Stimulated activated CD4-positive, alpha-beta T cell treated with anti-CD3 and anti-CD28 coated beads, Interleukin-15, amount 100 ng/mL, for 24 hours (primary cell): ENCODE data around the gene PRDM16.
"Not testable (repeated sequence)": the region's sequence is repeated elsewhere in the genome, so short reads cannot be mapped to it uniquely, and the experiment has no call there.

ENCODE experiments used
- DNase-seq: peaks from one replicate; pipeline ENCODE4 v3.0.0-alpha.2; 2020

Gene PRDM16

DNA sequence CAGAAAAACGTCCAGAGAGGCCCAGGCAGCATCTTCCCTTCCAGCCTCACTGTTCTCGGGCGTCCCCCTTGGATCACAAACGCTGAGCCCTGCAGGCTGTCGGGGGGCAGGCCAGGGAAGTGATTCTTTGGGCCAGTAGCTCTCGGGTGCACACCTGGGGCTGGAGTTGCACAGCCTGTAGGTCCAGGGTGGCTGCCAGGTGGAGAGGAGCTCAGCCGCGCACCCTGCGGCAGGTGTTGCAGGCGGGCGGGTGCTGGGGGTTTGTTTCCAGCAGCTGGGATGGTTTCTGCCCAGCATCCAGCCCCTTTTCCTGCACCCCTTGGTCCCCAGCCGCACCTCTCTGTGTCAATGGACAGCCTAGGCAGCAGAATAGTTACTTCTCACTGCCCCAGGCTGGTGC lies 15.7 kb downstream of the PRDM16 start:
- no peak for DNase-seq

DNA sequence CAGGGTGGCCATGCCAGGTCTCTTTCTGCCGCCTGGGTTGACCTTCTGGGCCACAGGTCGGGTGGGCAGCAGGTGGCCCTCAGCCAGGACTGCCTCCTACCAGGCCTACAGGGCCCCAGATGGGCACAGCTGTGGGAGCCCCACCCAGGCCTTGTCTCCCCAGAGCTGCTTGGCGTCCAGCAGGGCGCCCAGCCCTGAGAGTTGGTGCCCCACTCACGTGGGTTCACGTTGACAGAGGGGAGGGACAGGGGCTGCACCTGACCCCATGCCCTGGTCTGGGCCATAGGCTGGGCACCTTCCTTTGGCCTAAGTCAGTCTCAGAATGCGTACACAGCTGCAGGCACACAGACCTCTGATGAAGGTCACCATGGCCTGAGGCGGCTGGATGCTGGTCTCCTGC lies 16.7 kb downstream of the PRDM16 start:
- no peak for DNase-seq

DNA sequence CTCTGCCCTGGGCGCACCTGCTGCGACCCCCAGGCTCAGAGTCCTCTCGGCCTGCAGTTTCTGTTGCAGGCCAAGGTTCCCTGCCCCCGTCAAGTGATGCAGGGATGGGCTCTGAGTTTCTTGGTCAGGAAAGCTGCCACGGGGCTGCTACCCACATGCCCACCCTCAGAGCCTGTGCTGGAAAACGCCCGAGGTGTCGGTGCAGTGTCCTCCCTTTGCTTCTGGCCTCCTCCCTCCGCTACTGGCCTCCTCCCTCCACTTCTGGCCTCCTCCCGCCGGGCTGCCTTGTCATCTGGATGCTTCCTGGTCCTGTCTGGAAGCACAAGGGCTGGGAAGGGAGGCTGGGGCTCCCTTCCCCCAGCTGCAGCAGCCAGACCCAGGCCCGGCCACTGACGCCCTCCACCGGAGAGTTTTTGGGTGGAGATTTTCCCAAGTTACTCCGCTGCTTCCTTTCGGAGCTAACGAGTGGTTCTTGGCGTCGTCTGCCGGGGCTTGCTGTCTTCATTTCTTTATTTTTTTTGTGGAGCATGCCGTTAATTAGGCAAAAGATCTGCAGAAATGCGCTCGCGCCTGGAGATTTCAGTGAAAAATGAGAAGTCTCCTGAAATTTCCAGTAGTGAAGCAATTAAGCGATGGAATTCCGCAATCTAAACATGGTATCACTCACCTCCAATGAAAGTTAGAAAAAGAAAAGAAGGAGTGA lies 17.4 kb downstream of the PRDM16 start:
- DNase-seq = no peak

DNA sequence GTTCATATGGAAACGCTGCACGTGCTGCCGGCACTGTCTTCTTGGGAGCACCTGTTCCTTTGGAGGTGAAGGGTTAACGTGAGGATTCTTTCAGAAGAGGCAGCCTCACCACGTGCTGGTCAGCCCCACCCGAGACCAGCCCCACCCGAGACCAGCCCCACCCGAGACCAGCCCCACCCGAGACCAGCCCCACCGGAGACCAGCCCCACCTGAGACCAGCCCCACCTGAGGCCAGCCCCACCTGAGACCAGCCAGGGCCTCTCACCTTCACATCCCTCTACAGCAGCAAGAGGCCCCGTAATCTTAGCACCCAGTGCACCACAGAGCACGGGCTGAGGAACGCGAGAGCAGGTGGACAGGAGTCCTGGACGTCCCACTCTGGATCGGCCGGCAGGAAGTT lies 18.0 kb downstream of the PRDM16 start:
- no peak for DNase-seq

DNA sequence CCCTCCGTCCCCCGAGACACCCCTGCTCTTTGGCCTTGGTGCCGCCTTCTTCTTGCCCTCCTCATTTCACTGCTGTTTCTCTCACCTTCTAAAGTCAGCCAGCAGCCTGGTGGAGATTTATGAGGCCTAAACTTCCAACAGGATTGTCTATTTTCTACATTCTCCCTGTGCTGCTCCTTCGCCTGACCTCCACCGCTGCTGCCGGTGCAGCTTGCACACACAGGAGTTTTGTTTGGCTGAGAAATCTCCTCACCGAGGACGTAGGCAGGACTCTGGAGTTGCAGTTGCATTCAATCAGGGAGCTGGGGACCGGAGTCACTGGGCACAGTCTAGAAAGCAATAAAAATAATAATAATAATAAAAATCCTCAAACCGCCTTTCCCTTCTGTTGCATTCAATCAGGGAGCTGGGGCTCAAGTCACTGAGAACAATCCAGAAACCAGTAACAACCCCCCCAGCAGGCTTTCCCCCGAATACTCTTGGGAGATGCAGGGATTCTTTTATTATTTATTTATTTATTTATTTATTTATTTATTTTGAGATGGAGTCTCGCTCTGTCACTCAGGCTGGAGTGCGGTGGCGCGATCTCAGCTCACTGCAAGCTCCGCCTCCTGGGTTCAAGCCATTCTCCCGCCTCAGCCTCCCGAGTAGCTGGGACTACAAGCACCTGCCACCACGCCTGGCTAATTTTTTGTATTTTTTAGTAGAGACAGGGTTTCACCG lies 19.1 kb downstream of the PRDM16 start:
- DNase-seq = not testable (repeated sequence)

DNA sequence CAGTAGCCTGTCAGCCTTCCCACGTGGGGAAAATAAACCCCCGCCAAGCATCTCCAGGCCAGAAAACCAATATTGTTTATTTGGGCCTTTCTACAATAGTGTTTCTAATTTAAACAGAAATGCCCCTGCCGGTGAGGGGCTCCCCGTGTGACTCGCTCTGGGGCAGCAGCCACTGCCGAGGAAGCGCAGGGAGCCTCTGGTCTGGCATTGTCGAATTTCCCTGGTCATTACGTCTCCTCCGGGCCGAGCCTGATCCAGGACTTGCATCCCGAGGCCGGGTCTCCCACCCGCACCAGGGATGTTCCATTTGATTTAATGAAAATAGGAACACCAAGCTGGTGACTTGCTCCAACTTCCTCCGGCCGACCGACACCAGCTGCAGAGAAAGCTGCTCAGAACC lies 20.5 kb downstream of the PRDM16 start:
- DNase-seq = no peak

DNA sequence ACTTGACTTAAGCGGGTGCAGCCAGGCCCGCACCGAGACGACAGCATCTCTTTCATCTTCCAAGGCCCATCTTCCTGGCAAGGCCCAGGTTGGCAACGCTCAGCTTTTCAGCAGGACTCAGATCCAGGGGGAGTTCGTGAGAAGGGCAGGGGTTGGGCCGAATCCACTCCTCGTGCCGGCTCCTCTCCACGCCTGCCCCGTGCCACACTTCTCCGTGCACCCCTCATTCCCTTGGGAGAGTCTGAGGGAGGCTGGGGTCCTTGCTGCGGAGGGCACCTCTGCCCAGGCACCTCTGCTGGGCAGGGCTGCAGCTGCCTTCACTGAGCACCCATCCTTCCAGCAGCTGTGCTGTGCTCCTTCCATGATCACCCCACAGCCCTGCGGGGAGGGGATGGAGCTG lies 22.3 kb downstream of the PRDM16 start:
- DNase-seq = no peak

DNA sequence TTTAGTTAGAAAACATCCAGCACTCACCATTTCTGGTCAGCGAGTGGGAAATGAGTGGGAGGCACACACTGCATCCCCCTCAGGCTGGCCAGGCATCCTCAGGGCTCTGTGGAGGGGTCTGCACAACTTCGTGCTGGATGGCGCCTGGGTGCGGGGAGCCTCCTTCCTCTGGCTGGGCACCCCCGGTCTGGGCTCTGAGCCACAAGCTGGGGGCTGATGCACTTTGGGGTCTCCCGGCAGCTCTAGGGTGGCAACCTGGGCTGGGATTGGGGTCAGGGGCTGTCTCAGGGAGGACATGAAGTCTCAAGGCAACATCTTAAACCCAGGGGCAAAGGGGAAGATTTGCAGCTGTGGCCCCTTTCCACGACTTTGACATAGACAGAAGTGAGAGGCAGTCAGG lies 23.5 kb downstream of the PRDM16 start:
- DNase-seq = no peak

DNA sequence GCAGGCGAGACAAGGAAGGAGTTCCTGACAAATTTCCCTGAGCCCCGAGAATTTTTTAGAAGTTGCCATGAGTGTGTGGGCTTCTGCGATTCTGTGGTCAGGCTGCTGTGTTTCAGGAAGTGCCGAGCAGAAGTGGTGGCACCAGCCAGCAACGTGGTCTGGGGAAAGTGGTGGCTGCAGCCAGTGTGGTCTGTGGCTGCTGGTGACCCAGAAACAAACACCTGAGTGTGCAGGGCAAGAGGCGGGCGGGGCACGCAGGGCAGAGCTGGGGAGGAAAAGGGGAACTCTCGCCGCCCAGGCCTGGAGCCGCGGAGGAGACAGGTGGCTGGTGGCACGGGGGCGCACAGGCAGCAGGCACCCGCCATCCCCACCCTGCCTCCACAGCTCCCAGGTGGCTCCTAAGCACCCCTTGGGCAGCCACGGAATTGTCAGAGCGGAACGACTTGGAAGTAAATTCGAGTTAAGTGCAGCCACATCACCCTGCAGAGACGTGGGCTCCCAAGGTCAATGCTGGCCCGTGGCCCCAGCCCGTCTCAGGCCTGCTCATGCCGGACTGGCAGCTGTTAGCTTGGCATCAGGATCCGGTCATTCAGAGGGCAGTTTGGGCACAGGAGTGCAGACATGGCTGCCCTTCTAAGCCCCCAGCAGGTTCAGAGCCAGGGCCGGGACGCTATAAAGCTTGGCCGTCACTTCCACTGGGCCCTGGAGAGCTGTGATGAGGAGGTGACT lies 25.1 kb downstream of the PRDM16 start:
- no peak for DNase-seq

DNA sequence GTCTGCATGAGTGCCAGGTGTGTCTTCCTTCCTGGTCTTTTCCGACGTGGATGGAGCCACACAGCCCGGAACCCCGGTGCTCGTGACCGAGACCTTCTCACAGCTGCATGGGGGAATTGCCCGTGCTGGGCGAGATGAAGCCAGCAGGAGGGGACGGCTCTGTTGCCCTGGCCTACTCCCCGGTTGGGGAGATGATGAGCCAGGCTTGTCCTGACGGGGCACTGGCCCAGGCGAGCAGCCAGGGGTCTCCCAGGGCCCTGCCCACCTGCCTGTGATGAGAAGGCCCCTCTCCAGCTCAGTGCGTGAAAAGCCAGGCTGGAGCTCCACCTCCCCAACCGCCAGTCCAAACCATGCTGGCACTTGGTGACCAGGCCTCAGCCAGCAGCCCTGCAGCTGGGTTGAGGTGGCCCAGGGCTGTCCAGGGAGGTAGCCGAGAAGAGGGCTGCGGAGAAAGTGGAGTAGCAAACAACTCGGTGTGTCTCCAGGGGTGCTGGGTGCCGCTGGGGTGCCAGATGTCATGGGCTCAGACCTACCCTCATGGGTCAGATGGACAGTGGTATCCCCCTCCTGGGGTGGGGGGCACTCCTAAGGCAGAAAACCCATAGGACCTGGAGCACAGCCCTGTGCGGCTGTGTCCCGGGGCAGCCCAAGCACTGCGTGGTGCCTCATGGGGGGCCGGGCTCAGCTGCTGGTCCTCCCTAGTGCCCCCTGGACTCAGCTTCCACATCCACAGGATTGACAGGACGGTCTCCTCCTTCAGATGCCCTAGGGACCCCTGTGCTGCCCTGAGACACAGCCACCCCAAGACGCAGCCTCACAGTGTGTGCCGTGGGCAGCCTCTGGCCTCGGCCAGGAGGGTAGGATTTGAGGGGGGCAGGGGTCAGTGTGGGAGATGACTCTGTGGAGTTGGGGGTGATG lies 26.1 kb downstream of the PRDM16 start:
- DNase-seq = no peak

DNA sequence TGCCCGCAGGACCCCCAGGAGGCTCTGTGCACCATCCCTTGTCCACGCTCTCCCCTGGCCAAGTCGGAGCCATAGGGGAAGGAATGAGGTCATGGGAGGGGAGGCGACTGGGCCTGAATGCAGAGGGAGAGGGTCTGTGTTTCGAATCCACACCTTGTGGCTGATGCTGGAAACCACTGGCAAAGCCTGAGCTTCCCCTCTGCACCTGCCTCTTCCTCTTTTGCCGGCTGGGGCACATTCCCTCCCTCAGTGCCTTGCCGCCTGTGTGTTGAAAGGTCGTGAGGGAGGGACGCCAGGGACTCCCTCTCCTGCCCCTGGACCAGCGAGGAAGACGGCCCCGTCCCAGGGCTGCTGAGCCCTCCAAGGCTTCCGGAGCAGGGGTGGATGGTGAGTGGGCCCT lies 27.3 kb downstream of the PRDM16 start:
- DNase-seq = no peak

DNA sequence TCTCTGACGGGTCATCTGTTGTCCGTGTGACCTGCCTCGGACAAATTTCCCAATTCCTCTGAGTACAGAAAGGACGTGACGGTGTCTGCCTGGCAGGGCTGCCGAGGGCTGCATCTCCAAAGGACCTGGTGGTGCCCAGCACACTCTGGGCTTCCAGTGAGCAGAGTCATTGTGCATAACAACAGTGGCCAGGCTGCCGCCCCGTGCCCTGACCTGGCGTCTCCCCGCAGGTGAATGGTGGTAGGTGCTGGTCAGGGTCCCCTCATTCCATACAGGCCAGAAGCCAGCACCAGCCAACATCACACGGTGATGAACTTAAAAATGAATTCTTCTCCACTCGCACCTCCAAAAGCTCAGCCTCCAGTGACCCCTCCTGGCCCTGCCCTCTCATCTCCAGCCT lies 28.2 kb downstream of the PRDM16 start:
- no peak for DNase-seq

DNA sequence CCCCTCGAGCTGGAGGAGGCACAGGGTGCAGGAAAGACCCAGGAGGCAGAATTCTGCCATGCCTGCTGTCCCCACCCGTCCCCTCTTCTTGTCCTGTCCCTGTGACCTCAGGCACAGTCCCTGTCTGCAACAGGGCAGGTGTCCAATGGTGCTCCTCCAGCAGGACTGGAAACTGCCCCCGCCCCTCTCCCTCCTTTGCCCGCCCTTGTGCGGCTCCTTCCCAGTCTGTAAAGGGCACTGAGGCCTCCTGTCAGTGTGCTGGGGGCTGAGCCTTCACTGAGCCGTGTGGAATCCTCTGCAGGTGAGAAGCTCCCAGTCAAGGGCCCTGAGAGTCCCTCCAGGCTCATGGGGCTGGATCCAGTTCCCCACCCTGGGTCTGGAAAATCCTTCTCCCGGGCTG lies 28.9 kb downstream of the PRDM16 start:
- no peak for DNase-seq

DNA sequence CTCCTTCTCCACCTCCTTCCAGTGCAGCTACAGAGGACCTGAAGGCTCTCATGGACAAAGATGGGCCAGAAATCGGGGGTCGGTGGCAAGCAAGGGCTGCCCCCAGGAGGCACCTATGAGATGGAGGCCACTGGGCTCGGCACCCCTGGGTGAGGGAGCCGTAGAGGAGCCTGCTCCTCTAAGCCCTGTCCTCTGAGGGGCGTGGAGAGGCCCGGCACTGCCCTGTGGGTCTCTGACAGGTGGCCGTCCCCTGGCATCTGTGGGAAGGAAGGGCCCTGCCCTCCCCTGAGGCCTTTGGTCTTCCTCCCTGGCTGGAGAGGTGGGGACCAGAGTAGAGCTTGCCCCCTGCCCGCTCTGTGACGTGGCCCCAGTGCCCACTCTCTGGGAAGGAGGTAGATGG lies 30.9 kb downstream of the PRDM16 start:
- no peak for DNase-seq

DNA sequence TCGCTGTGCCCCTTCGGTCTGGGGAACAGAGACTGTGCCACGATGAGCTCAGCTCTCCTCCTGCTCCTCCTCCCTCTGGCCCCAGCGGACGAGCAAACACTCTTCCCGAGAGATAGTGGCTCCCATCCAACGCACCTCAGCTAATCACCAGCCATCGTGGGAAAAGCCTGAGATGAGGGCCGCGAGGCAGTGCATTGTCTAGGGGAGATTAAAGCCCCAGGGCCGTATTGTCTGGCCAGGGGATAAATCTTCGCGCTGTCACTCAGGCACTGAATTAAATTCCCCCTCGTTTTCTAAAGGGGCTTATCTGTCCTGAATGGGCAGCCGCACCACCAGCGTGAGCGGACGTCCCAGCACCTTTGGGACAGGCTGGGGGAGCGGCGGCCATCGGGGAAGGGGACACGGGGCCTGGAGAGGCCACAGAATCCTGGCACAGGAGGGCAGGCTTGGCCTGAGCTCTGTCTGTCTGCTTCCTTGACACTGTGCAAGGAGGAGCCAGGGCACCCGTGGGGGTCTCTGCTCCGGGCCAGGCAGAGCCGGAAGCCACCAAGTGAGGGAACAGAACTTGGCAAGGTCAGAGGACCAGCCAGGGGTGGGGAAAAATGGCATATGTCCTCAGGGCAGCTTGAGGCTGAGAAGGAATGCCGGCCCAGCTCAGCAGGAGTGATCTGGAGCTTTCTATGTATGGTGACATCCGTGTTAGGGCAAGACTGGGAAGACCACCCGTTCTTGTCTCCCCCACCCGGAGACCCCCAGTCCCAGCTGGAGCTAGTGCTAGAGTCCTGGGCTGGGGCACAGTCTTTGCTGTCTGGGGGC lies 32.3 kb downstream of the PRDM16 start:
- no peak for DNase-seq

DNA sequence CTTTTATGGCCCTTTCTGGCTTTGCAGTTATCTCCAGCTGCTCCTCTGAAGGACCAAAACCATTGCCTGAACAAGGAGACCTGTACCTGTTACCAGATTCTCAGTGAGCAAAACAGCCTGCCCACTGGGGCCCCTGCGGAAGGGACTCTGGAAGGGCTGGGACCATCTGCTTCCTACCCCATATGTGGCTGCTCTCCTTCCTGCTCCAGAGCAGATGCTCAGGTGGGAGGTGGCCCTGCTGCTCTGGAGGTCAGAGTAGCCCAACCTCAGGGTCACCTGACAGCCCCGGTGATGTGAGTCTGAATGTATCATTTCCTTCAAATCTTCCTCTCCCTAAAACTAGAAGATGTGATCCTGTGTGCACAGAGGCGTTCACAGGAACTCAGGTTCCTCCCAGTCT lies 33.6 kb downstream of the PRDM16 start:
- DNase-seq = no peak

DNA sequence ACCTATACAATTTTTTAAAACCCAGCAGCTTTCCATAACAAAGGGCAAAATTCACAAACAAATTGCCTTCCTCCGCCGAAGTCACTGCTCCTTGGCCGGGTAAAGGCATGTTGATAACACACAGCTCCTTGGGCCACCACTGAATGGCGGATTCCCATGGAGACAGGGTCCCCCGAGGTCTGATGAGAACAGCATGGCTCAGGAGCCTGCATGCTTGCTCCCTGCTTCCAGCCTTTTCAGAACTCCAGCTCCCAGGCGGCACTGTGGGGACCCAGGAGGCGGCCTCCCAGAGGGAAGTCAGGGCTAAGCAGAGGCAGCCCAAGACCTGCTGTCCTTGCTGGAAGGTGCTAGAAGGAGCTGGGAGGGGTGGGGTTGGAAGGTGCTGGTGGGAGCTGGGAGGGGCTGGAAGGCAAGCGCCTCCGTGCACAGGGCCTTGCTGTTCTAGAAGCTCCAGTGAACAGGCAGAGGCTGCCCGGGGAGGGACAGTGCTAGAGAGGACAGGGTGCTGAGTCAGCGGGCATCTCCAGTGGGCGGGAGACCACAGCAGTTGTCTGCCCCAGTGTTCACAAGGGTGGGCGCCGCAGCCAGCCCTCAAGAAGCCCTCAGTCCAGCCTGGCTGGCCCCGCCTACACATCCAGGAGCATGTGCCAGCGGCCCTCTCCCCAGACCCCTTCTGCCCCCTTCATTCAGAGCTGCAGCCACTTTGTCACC lies 35.1 kb downstream of the PRDM16 start:
- DNase-seq = no peak

DNA sequence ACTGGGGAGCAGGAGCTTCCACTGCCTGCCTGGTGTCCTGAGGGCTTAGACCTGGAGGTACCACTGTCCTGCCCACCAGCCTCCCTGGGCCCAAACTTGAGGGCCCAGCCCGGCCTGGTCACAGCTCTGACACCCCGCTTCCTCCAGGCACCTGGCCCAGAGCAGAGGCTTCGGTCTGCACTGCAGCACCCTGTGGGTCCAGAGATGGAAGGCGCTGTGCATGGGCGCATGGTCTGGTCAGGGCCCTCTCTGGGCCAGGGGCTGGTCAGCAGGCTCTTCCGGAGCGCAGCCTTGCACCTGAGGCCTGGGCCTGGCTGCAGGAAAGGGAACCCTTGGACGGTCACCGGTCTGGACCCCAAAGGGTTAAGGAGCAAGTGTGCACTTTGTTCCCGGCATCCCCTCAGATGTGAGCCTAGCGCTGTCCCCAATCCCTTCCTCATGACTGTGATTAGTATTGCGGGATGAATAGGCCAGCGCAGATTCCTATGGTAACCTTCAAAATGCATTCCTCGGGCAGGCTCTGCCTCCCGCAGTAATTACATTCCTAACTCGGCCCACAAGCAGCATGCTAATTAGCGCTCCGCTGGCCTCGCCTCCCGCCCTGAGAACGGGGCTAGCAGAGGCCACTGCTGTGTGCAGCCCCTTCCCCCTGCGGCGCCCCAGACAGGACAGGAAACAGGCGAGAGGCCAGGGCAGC lies 36.3 kb downstream of the PRDM16 start:
- no peak for DNase-seq

DNA sequence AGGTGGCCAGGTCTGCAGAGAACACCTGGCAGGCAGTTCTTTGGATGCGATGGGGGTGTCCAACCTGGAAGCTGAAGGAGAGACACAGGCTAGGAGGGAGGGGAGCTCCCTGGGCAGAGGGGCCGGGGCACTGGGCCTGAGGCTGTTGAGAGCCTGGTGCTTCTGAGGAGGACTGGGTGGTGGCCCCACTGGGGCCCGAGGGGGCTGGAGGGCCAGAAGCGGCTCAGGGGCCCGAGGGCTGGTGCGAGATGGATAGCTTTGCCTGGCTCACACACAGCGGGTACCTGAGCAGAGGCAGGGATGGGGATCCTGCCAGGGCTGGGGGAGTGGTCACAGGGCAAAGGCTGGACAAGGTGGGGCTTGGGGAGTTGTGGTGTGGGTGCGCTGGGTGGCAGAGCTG lies 37.2 kb downstream of the PRDM16 start:
- no peak for DNase-seq

DNA sequence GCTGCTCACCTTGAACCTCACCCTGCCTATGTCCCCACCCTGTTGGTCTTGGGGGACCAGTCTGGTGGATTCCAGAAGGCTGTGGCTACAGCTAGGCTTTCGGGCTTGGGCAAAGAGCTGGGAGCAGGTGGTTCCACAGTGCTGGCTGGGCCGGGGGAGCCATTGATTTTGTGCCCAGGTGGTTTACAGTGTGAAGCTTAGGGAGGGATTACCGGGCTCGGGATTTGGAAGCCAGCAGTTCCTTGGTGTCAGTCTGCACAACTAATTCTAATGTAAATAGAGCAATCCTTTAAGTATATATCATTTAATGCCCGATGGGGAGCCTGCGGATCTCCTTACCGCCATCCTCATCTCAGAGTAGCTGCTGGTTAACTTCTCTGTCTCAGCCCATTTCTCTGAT lies 38.2 kb downstream of the PRDM16 start:
- DNase-seq = no peak

DNA sequence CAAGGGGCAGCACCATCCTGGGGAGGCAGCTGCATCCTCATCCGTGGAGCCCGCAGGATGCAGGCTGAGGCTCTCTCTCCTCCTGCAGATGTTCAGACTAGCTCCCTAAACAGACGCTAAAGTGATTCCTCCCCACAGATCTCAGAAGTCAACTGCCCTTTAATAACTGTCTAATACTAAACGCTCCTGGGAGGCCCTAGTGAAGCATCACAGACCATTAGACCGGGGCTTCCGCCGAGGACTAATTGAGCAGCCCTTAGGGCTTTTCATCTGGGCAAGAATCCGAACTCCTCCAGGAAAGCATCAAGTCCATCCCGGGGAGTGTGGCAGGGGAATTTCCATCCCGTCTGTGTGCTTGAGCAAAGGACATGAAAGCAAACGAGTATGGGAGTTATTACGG lies 40.4 kb downstream of the PRDM16 start:
- no peak for DNase-seq
